ENCODE results near the gene CRIP2.

CRIP2 gene

DNA sequence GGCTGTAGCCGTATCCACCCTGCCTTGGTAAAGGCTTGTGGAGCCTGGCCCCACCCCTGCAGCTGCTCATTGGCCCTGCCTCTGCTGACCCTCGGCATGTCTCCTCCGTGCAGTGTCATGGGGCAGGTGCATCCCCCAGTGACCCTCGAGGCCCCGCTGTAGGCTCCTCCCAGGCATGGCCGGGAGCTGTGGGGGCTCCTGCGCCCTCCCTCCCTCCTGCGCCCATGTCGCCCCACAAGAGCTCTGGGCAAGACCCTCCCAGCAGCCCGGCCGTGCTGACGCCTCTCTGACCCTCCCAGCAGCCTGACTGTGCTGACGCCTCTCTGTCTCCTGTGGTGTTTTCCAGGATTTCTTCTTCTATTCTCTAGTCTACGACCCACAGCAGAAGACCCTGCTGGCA lies 20.8 kb upstream of the CRIP2 start:
- H3K4me3 ChIP-seq (ENCODE audit: low read depth in 1 of 2, low read length in 1 of 2): no peak overlapping the region
- TF ChIP-seq, protein P1, sequence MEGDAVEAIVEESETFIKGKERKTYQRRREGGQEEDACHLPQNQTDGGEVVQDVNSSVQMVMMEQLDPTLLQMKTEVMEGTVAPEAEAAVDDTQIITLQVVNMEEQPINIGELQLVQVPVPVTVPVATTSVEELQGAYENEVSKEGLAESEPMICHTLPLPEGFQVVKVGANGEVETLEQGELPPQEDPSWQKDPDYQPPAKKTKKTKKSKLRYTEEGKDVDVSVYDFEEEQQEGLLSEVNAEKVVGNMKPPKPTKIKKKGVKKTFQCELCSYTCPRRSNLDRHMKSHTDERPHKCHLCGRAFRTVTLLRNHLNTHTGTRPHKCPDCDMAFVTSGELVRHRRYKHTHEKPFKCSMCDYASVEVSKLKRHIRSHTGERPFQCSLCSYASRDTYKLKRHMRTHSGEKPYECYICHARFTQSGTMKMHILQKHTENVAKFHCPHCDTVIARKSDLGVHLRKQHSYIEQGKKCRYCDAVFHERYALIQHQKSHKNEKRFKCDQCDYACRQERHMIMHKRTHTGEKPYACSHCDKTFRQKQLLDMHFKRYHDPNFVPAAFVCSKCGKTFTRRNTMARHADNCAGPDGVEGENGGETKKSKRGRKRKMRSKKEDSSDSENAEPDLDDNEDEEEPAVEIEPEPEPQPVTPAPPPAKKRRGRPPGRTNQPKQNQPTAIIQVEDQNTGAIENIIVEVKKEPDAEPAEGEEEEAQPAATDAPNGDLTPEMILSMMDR (IDR thresholded peaks at IDR 0.05): no peak
- H3K4me1 ChIP-seq (ENCODE audit: control insufficient read depth in 1 of 2, insufficient read depth in 1 of 2, low read depth in 1 of 2, low read length in 1 of 2): no peaks in the 10 kb centered on the region
- H3K27me3 ChIP-seq: no peaks in the 10 kb centered on the region
- H3K9me3 ChIP-seq: no peaks in the 10 kb centered on the region
- no peak overlapping the region for H3K27ac ChIP-seq
- H3K36me3 ChIP-seq: peaks cover 58% of the 10 kb centered on the region

DNA sequence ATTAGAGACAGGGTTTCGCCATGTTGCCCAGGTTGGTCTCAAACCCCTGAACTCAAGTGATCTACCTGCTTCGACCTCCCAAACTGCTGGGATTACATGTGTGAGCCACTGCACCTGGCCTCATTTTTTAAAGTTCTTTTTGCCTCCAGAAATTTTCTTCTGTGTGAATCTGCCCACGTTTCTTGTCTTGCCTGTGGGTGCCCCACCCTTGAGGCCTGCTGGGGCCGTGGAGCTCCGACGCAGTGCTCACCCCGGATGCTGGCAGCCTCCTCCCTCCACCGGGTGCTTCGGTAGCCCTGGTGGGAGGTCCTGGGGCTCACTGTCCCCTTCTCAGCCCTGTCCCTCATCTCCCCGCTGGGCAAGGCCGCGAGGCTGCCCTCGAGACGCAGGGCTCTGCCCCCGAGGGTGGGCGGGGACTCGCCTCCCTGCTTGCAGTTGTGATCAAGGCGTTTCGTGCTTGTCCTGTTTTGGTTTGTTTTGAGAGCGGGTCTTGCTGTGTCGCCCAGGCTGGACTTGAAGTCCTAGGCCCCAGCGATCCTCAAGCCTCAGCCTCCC lies 19.5 kb upstream of the CRIP2 start:
- H3K9me3 ChIP-seq: no peaks in the 10 kb centered on the region
- no peak overlapping the region for H3K4me3 ChIP-seq (ENCODE audit: low read depth in 1 of 2, low read length in 1 of 2)
- no peak overlapping the region for H3K27ac ChIP-seq
- TF ChIP-seq, protein P1 (IDR thresholded peaks at IDR 0.05): no peak
- H3K4me1 ChIP-seq (ENCODE audit: control insufficient read depth in 1 of 2, insufficient read depth in 1 of 2, low read depth in 1 of 2, low read length in 1 of 2): no peaks in the 10 kb centered on the region
- H3K36me3 ChIP-seq: peaks cover 54% of the 10 kb centered on the region
- no peaks in the 10 kb centered on the region for H3K27me3 ChIP-seq

GRCh38 chr14:105455766-105456660 lies 18.6 kb upstream of the CRIP2 start:
- no peak overlapping the region for H3K4me3 ChIP-seq (ENCODE audit: low read depth in 1 of 2, low read length in 1 of 2)
- peaks cover 54% of the 10 kb centered on the region for H3K36me3 ChIP-seq
- no peak overlapping the region for H3K27ac ChIP-seq
- no peaks in the 10 kb centered on the region for H3K4me1 ChIP-seq (ENCODE audit: control insufficient read depth in 1 of 2, insufficient read depth in 1 of 2, low read depth in 1 of 2, low read length in 1 of 2)
- no peaks in the 10 kb centered on the region for H3K27me3 ChIP-seq
- TF ChIP-seq, protein P1 (IDR thresholded peaks at IDR 0.05): no peak
- H3K9me3 ChIP-seq: no peaks in the 10 kb centered on the region

DNA sequence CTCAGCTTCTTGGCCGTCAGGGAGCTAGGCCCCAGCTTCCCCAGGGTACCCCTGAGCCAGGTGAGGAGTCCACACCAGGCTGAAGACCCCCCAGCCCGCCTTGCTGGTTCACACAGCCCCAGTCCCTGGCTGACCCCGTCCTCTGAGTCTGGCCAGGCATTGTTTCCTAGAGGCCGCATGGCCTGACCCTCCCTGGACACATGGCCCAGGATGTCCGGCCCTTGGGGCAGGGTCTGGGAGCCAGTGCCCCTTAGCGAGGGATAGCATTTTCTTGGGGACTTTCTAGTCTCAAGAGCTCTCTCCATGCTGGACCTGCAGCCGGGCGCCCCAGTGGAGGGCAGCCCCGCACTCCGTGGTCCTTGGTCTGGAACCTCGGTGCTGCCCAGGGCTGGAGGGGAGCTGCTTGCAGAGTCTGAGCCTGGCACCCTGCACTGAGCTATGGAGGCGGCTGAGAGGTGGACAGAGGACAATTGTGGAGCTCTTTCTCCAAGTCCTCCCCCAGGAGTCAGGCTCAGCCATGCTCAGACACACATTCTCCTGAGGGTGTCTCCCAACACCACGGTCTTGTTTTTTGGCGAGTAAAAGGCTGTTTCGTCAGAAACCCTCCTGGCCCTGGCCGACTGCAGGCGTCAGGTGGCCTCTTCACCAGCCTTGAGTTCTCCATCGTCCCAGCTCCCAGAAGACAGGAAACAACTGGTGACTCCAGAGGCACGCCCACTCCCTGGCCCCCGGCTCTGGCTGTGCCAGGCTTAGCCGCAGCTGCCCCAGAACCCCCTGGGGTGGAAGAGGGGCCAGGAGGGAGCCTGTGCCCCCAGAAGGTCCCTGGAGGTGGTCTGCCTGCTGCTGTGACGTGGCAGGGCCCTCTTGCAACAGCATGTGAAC lies 17.6 kb upstream of the CRIP2 start:
- Histone ChIP-seq H3K4me1 (ENCODE audit: control insufficient read depth in 1 of 2, insufficient read depth in 1 of 2, low read depth in 1 of 2, low read length in 1 of 2) (no peaks in the 10 kb centered on the region), H3K27me3 (no peaks in the 10 kb centered on the region), H3K27ac (no peak overlapping the region), H3K36me3 (peaks cover 57% of the 10 kb centered on the region), H3K4me3 (ENCODE audit: low read depth in 1 of 2, low read length in 1 of 2) (no peak overlapping the region), H3K9me3 (no peaks in the 10 kb centered on the region)
- TF ChIP-seq, protein P1 (IDR thresholded peaks at IDR 0.05): no peak

GRCh38 chr14:105458010-105458409 lies 16.6 kb upstream of the CRIP2 start:
- Histone ChIP-seq H3K9me3 (no peaks in the 10 kb centered on the region), H3K4me3 (ENCODE audit: low read depth in 1 of 2, low read length in 1 of 2) (no peak overlapping the region), H3K36me3 (peaks cover 55% of the 10 kb centered on the region), H3K4me1 (ENCODE audit: control insufficient read depth in 1 of 2, insufficient read depth in 1 of 2, low read depth in 1 of 2, low read length in 1 of 2) (no peaks in the 10 kb centered on the region), H3K27ac (no peak overlapping the region), H3K27me3 (no peaks in the 10 kb centered on the region)
- TF ChIP-seq, protein P1 (IDR thresholded peaks at IDR 0.05): no peak
